ENCODE results near the gene WDR38.
"Not testable (repeated sequence)": the region's sequence is repeated elsewhere in the genome, so short reads cannot be mapped to it uniquely, and the experiment has no call there.

Gene WDR38

DNA sequence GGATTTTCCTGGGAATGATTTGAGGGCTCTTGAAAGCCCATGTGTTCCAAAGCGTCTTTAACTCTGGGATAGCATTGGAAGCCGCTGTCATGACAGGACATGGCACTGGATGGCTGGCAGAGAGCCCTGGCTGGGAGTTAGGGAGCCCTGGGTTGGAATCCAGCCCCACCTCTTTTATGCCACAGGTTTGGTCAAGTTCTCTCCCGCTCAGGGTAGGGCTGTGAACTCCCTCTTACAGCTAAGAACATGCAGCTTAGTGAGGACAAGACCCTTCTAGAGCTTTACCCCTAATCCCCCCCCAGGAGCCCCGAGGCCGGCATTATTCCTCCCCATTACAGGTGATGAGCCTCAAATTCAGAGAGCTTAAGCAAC, 39.1 kb upstream of the WDR38 start:
- Histone ChIP-seq H3K9ac (ENCODE audit: low read depth, low read length) (no peak overlapping the region), H3K27me3 (ENCODE audit: control insufficient read depth, insufficient read depth, low read length) (no peaks in the 10 kb centered on the region), H3K4me1 (ENCODE audit: control insufficient read depth, insufficient read depth, low read length) (peaks cover 27% of the 10 kb centered on the region), H3K4me3 (ENCODE audit: low read depth, low read length) (no peak overlapping the region), H3K36me3 (ENCODE audit: control insufficient read depth, insufficient read depth, low read length) (peaks cover 4% of the 10 kb centered on the region), H3K9me3 (ENCODE audit: control insufficient read depth, insufficient read depth, low read length) (no peaks in the 10 kb centered on the region)

DNA sequence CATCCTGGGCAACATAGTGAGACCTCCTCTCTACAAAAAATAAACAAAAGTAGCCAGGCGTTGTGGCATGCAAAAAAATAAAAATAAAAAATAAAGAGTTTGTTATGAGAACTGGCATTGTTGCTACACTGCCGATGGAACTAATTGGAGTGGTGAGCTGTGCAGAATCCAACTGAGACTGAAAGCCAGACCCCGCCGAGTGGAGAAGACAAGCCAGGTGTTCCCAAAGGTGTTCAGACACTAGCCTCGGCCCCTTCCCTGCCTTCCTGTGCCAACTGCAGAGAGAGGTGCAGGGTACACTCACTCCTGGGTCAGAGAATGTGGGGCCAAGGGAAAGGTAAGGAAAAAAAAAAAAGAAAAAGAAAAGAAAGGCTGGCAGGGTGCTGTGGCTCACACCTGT, 37.7 kb upstream of the WDR38 start:
- Histone ChIP-seq H3K36me3 (ENCODE audit: control insufficient read depth, insufficient read depth, low read length) (no peaks in the 10 kb centered on the region), H3K27me3 (ENCODE audit: control insufficient read depth, insufficient read depth, low read length) (no peaks in the 10 kb centered on the region), H3K4me1 (ENCODE audit: control insufficient read depth, insufficient read depth, low read length) (peaks cover 24% of the 10 kb centered on the region), H3K9me3 (ENCODE audit: control insufficient read depth, insufficient read depth, low read length) (no peaks in the 10 kb centered on the region), H3K4me3 (ENCODE audit: low read depth, low read length) (no peak overlapping the region), H3K9ac (ENCODE audit: low read depth, low read length) (no peak overlapping the region)

DNA sequence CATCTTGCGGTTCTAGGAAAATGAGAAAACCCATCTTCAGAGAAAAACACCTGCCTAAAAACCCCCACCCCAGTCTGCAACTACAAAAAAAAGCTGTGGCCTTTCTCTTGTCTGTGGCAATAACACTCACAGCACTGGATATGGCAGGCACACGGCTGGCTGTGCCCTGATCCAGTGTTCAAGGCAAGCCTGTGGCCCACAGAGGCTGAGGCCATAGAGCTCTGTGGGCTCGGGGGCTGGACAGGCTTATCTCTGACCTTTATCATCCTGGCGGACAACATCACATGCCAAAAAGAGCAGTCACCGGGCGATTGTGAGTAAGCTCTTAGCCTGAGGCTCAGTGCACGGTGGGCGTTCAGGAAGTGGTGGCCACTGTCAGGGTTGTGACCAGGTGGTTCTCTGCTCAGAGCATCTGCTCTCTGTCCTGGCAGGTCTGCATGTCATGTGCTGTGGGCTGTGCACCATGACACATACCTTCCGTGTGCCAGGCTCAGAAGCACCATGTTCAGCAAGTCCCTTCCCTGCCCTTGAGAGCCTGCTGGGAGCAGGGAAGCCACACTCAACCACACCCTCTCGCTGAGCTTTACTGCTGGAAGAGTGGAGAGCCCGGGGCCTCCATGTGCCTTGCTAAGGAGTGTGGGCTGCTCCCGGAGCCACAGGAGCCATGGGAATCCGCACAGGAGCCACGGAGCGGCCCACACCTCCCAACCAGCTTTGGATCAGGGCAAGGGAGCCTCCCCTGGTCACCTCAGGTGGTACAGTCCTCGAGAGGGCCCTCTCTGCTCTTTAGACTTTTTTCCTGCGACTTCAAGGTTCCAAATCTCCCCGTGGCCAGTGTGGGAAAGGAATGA, 34.6 kb upstream of the WDR38 start:
- H3K27me3 ChIP-seq (ENCODE audit: control insufficient read depth, insufficient read depth, low read length) = no peaks in the 10 kb centered on the region
- no peak overlapping the region for H3K9ac ChIP-seq (ENCODE audit: low read depth, low read length)
- no peaks in the 10 kb centered on the region for H3K36me3 ChIP-seq (ENCODE audit: control insufficient read depth, insufficient read depth, low read length)
- no peak overlapping the region for H3K4me3 ChIP-seq (ENCODE audit: low read depth, low read length)
- H3K9me3 ChIP-seq (ENCODE audit: control insufficient read depth, insufficient read depth, low read length) = no peaks in the 10 kb centered on the region
- peaks cover 7% of the 10 kb centered on the region for H3K4me1 ChIP-seq (ENCODE audit: control insufficient read depth, insufficient read depth, low read length)

DNA sequence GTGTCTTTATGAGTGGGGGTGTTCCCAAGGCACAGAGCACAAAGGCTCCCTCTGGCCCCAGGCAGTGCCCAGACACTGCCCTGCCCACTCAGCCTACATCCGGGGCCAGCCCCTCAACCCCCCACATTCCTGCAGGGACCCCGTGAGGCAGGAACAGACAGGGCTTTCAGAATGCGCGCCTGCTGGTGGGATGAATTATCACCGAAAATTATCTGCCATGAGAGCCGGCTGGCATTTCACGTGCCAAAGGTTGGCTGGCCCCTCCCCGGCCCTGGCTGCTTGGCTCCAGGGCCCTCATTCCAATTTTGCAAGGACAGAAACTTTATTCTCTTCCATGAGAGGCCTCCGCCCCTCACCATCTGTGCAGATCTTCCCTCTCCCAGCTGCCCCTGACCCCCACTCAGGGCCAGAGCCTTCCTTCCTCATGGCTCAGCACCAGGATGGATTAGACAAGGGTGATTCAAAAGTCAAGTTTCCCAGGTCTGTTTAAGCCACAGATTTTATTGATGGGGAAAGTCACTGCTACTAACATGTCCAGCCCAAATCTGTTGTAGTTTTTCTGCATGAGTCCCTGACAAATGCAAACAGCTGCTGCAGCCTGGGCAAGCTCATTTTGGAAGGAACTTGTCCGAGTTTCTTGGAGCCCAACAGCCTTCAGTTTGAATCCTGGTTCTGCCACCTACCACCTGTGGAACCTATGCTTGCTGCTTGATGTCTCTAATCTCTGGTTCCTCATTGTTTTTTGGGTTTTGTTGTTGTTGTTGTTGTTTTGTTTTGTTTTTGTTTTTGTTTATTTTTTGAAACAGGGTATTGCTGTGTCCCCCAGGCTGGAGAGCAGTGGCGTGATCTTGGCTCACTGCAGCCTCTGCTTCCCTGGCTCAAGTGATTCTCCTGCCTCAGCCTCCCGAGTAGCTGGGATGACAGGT, 32.3 kb upstream of the WDR38 start:
- H3K27me3 ChIP-seq (ENCODE audit: control insufficient read depth, insufficient read depth, low read length) = no peaks in the 10 kb centered on the region
- no peaks in the 10 kb centered on the region for H3K9me3 ChIP-seq (ENCODE audit: control insufficient read depth, insufficient read depth, low read length)
- no peak overlapping the region for H3K4me3 ChIP-seq (ENCODE audit: low read depth, low read length)
- no peak overlapping the region for H3K9ac ChIP-seq (ENCODE audit: low read depth, low read length)
- H3K36me3 ChIP-seq (ENCODE audit: control insufficient read depth, insufficient read depth, low read length) = no peaks in the 10 kb centered on the region
- peaks cover 2% of the 10 kb centered on the region for H3K4me1 ChIP-seq (ENCODE audit: control insufficient read depth, insufficient read depth, low read length)

DNA sequence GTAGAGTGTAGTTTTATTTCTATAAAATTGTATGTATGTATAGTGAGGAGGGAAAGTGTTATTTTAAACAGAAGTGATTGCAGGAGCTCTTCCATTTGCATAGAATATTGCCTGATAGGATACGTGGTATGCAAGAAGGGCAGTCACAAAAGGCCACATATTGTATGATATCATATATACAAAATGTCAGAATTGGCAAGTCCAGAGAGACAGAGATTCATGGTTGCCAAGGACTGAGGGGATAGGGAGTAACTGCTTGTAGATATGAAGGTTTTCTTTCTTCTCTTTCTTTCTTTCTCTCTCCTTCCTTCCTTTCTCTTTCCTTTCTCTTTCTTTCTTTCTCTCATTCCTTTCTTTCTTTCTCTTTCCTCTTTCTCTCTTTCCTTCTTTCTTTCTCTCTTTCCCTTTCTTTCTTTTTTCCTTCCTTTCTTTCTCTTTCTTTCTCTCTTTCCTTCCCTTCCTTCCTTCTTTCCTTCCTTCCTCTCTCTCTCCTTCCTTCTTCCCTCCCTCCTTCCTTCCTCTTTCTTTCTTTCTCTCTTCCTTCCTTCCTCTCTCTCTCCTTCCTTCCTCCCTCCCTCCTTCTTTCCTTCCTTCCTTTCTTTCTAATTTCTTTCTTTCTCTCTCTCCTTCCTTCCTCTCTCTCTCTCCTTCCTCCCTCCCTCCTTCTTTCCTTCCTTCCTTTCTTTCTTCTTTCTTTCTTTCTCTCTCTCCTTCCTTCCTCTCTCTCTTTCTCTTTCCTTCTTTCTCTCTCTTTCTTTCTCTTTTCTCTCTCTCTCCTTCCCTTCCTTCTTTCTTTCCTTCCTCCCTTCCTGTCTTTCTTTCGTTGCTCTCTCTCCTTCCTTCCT, 24.5 kb upstream of the WDR38 start:
- Histone ChIP-seq H3K36me3 (ENCODE audit: control insufficient read depth, insufficient read depth, low read length) (no peaks in the 10 kb centered on the region), H3K9me3 (ENCODE audit: control insufficient read depth, insufficient read depth, low read length) (no peaks in the 10 kb centered on the region), H3K4me1 (ENCODE audit: control insufficient read depth, insufficient read depth, low read length) (peaks cover 7% of the 10 kb centered on the region), H3K27me3 (ENCODE audit: control insufficient read depth, insufficient read depth, low read length) (no peaks in the 10 kb centered on the region), H3K9ac (ENCODE audit: low read depth, low read length) (no peak overlapping the region), H3K4me3 (ENCODE audit: low read depth, low read length) (no peak overlapping the region)

DNA sequence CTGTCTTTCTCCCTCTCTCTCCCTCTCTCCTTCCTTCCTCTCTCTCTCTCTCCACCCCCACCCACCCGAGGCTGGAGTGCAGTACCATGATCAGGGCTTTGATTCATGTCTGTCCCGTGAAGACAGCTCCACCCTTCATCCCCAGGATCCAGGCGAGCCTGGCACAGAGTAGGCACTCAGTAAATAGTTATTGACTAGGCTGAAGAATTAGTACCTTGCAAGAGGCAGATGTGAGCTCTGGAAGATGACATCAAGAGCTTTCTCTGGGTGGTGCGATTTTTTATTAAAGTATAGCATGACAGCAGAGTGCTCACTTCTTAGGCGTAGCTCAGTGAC, 24.0 kb upstream of the WDR38 start:
- peaks cover 7% of the 10 kb centered on the region for H3K4me1 ChIP-seq (ENCODE audit: control insufficient read depth, insufficient read depth, low read length)
- no peaks in the 10 kb centered on the region for H3K27me3 ChIP-seq (ENCODE audit: control insufficient read depth, insufficient read depth, low read length)

DNA sequence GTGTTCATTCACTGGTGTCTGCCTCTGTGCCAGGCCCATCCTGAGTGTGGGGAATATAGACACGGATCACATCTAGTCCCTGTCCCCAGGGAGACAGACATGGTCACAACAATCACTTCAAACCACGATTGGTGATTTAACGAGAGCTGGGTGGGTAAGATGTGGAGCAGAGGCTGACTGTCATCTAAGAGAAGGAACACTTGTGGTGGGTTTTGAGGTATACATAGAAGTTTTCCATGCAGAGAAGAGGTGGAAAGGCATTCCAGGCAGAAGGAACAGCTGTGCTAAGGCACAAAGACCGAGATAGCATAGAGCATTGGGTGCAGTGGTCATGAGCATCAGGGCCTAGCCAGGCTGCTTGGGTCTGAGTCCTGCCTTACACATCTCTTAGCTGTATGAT, 22.7 kb upstream of the WDR38 start:
- Histone ChIP-seq H3K36me3 (ENCODE audit: control insufficient read depth, insufficient read depth, low read length) (no peaks in the 10 kb centered on the region), H3K9ac (ENCODE audit: low read depth, low read length) (no peak overlapping the region), H3K4me3 (ENCODE audit: low read depth, low read length) (no peak overlapping the region), H3K27me3 (ENCODE audit: control insufficient read depth, insufficient read depth, low read length) (no peaks in the 10 kb centered on the region), H3K4me1 (ENCODE audit: control insufficient read depth, insufficient read depth, low read length) (peaks cover 9% of the 10 kb centered on the region), H3K9me3 (ENCODE audit: control insufficient read depth, insufficient read depth, low read length) (no peaks in the 10 kb centered on the region)

More for the DNA sequence above, 24.0 kb upstream of the WDR38 start:
- Histone ChIP-seq H3K9ac (ENCODE audit: low read depth, low read length) (no peak overlapping the region), H3K36me3 (ENCODE audit: control insufficient read depth, insufficient read depth, low read length) (no peaks in the 10 kb centered on the region), H3K9me3 (ENCODE audit: control insufficient read depth, insufficient read depth, low read length) (no peaks in the 10 kb centered on the region), H3K4me3 (ENCODE audit: low read depth, low read length) (no peak overlapping the region)

DNA sequence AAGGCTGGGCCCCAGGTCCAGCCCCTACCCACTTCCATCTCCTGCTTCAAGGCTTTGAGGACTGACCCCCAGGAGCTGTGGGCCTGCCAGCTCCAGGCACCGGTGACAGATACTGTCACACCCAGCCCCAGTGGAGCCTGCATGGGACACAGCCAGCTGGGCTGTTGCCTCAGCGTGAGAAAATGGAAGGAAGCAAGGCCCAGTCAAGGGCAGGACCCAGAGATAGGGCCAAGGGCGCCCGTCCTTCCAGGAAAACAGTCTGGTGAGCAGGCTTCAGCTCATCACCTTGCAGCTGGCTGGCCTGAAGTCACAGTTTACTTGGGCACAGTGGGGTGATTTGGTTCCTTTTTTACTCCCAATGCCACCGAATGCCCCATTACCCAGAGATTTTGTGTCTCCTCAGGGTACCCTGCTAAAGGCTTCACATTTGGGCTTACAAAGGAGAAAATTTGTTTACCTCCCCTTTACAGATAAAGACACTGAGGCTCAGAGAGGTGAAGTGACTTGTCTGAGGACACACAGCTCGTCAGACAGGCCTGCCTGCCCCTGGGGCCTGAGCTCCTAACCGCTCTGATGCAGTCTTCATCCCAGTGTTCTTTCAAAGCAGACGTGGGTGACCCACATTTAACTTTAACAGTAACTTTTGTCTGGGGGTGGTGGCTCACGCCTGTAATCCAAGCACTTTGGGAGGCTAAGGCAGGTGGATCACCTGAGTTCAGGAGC, 21.5 kb upstream of the WDR38 start:
- H3K9me3 ChIP-seq (ENCODE audit: control insufficient read depth, insufficient read depth, low read length) = no peaks in the 10 kb centered on the region
- peaks cover 9% of the 10 kb centered on the region for H3K4me1 ChIP-seq (ENCODE audit: control insufficient read depth, insufficient read depth, low read length)
- no peaks in the 10 kb centered on the region for H3K36me3 ChIP-seq (ENCODE audit: control insufficient read depth, insufficient read depth, low read length)
- H3K4me3 ChIP-seq (ENCODE audit: low read depth, low read length) = no peak overlapping the region
- H3K9ac ChIP-seq (ENCODE audit: low read depth, low read length) = no peak overlapping the region
- no peaks in the 10 kb centered on the region for H3K27me3 ChIP-seq (ENCODE audit: control insufficient read depth, insufficient read depth, low read length)

DNA sequence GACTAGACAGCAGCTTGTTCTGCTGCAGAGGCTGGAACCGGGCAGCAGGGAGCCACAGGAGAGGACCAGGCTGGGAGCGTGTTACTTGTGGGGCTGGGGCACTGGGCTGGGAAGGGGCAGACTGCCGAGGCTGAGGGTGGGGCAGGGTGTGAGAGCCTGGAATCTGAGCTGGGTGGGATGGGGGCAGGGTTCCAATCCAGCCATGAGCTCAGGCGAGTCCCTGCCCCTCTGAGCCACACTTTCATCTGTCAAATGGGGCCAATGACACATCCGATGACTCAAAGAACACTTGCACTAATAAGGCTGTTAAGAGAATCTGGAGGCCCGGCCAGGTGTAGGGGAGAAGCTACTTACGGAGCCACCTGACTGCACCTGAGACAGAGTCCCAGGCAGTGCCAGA, 18.7 kb upstream of the WDR38 start:
- H3K9ac ChIP-seq (ENCODE audit: low read depth, low read length) = no peak overlapping the region

DNA sequence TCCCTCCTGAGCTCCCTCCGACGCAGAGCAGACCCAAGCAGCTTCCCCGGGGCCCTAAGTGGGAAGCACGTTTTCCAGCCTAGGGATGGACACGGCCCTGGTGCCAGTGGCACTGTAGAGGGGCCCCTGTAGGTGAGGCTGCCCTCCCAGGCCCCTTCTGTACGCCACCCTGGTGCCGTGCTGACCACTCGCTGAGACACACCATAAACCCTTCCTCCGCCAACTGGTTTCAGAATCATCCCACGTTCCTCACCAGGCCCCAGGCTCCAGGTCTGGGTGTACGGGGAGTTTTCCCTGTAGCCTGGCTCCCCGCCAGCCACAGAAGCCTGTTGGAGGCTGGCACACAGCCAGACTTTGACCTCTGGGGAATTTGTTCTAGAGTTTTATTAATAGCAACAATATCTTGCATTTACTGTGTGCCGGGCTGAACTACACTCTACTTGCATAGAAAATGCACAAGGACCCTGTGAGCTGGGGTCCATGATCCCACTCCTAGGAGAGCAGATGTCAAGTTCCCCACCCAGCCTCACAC, 18.2 kb upstream of the WDR38 start:
- H3K36me3 ChIP-seq (ENCODE audit: control insufficient read depth, insufficient read depth, low read length) = no peaks in the 10 kb centered on the region
- no peaks in the 10 kb centered on the region for H3K27me3 ChIP-seq (ENCODE audit: control insufficient read depth, insufficient read depth, low read length)
- H3K4me3 ChIP-seq (ENCODE audit: low read depth, low read length) = no peak overlapping the region
- H3K4me1 ChIP-seq (ENCODE audit: control insufficient read depth, insufficient read depth, low read length) = peaks cover 2% of the 10 kb centered on the region
- no peak overlapping the region for H3K9ac ChIP-seq (ENCODE audit: low read depth, low read length)
- no peaks in the 10 kb centered on the region for H3K9me3 ChIP-seq (ENCODE audit: control insufficient read depth, insufficient read depth, low read length)

More for the DNA sequence above, 18.7 kb upstream of the WDR38 start:
- no peaks in the 10 kb centered on the region for H3K9me3 ChIP-seq (ENCODE audit: control insufficient read depth, insufficient read depth, low read length)
- H3K4me3 ChIP-seq (ENCODE audit: low read depth, low read length) = no peak overlapping the region
- no peaks in the 10 kb centered on the region for H3K27me3 ChIP-seq (ENCODE audit: control insufficient read depth, insufficient read depth, low read length)
- peaks cover 3% of the 10 kb centered on the region for H3K4me1 ChIP-seq (ENCODE audit: control insufficient read depth, insufficient read depth, low read length)
- no peaks in the 10 kb centered on the region for H3K36me3 ChIP-seq (ENCODE audit: control insufficient read depth, insufficient read depth, low read length)

DNA sequence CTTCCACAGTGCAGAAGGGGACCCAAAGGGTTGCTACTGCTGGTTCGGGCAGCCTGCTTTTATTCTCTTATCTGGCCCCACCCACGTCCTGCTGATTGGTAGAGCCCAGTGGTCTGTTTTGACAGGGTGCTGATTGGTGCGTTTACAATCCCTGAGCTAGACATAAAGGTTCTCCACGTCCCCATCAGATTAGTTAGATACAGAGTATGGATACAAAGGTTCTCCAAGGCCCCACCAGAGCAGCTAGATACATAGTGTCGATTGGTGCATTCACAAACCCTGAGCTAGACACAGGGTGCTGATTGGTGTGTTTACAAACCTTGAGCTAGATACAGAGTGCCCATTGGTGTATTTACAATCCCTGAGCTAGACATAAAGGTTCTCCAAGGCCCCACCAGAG, 15.1 kb upstream of the WDR38 start:
- not testable (repeated sequence) for H3K36me3 ChIP-seq (ENCODE audit: control insufficient read depth, insufficient read depth, low read length); H3K9me3 ChIP-seq (ENCODE audit: control insufficient read depth, insufficient read depth, low read length); H3K27me3 ChIP-seq (ENCODE audit: control insufficient read depth, insufficient read depth, low read length); H3K4me1 ChIP-seq (ENCODE audit: control insufficient read depth, insufficient read depth, low read length); H3K9ac ChIP-seq (ENCODE audit: low read depth, low read length); H3K4me3 ChIP-seq (ENCODE audit: low read depth, low read length)
